Loucy (cell line): ENCODE measurements around the gene TRAF3IP1.

ENCODE experiments used
- H2AFZ ChIP-seq: fragments of 200-600 bp; sonication (generic); 2 replicates; pipeline ENCODE4 v1.6.0; 2016; ENCODE audit warnings: antibody characterized with exemption, mild to moderate bottlenecking, low read length, moderate library complexity
- H3F3A ChIP-seq: fragments of 200-600 bp; 2 replicates; pipeline ENCODE4 v1.6.0; 2016; ENCODE audit warnings: antibody characterized with exemption, low read depth, mild to moderate bottlenecking
- H3K27me3 ChIP-seq: fragments of 200-600 bp; sonication (generic); 2 replicates; pipeline ENCODE4 v1.6.1; 2014; ENCODE audit warnings: low read length, mild to moderate bottlenecking; ENCODE audit not compliant: insufficient read depth, poor library complexity, severe bottlenecking
- H3K36me3 ChIP-seq: fragments of 200-600 bp; sonication (generic); 2 replicates; pipeline ENCODE4 v1.6.1; 2016; ENCODE audit warnings: low read length; ENCODE audit not compliant: insufficient read depth
- H3K4me1 ChIP-seq: fragments of 200-600 bp; sonication (generic); 2 replicates; pipeline ENCODE4 v1.5.1; 2014; ENCODE audit warnings: low read length, mild to moderate bottlenecking; ENCODE audit not compliant: insufficient read depth, poor library complexity, severe bottlenecking
- H3K4me2 ChIP-seq: fragments of 200-600 bp; sonication (generic); 2 replicates; pipeline ENCODE4 v1.6.0; 2014; ENCODE audit warnings: antibody characterized with exemption, low read length, low read depth, mild to moderate bottlenecking; ENCODE audit not compliant: poor library complexity, severe bottlenecking
- H3K4me3 ChIP-seq: fragments of 200-600 bp; sonication (generic); 2 replicates; pipeline ENCODE4 v1.5.1; 2014; ENCODE audit warnings: low read length, mild to moderate bottlenecking, mixed read lengths; ENCODE audit not compliant: poor library complexity, severe bottlenecking
- H3K79me2 ChIP-seq: fragments of 200-600 bp; sonication (generic); 2 replicates; pipeline ENCODE4 v1.6.1; 2014; ENCODE audit warnings: low read length; ENCODE audit not compliant: insufficient read depth
- H3K9ac ChIP-seq: fragments of 200-600 bp; sonication (generic); 2 replicates; pipeline ENCODE4 v1.6.0; 2014; ENCODE audit warnings: mild to moderate bottlenecking, low read depth, low read length, moderate library complexity; ENCODE audit not compliant: poor library complexity, severe bottlenecking
- H3K9me2 ChIP-seq: fragments of 200-600 bp; sonication (generic); replicated peaks from 2 replicates; pipeline ENCODE4 v1.6.1; 2016; ENCODE audit warnings: low read depth, low read length, mixed read lengths
- H3K9me3 ChIP-seq: fragments of 200-600 bp; sonication (generic); 2 replicates; pipeline ENCODE4 v1.6.1; 2014; ENCODE audit warnings: mild to moderate bottlenecking, antibody characterized with exemption, low read length, low read depth; ENCODE audit not compliant: insufficient read depth
- H4K20me1 ChIP-seq: fragments of 200-600 bp; sonication (generic); 2 replicates; pipeline ENCODE4 v1.6.0; 2014; ENCODE audit warnings: antibody characterized with exemption, low read length, mild to moderate bottlenecking; ENCODE audit not compliant: insufficient read depth, poor library complexity, severe bottlenecking
- EZH2phosphoT487 ChIP-seq: fragments of 200-600 bp; IDR thresholded peaks from 2 replicates; pipeline ENCODE4 v1.6.1; 2018; ENCODE audit warnings: antibody characterized with exemption, mild to moderate bottlenecking, moderate library complexity, borderline replicate concordance
- TF ChIP-seq, protein P1 (sequence below): fragments of 200-600 bp; sonication (generic); conservative IDR thresholded peaks from 2 replicates; pipeline ENCODE4 v1.5.1; 2014; ENCODE audit warnings: mild to moderate bottlenecking, antibody characterized with exemption, low read length

TRAF3IP1 gene

DNA sequence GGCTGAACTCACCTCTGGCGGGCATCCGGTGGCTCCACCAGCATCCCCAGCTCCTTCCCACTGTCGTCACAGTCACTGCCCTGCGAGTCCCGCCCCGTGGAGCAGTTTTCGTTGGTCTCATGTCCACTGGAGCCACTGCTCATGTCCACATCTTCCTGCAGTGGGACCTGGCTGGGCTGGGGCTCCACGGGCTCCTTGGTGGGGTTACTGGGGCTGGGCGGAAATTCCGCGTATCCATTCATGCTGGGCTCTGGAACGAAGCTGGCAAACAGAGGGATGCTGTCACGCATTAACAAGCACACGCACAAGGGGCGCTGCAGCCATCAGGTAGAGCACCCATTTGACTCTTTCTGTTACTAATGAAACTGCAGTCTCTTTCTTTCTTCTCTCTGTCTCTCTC, 42.6 kb upstream of the TRAF3IP1 start:
- H3K36me3 ChIP-seq: peaks cover 43% of the 10 kb centered on the region

DNA sequence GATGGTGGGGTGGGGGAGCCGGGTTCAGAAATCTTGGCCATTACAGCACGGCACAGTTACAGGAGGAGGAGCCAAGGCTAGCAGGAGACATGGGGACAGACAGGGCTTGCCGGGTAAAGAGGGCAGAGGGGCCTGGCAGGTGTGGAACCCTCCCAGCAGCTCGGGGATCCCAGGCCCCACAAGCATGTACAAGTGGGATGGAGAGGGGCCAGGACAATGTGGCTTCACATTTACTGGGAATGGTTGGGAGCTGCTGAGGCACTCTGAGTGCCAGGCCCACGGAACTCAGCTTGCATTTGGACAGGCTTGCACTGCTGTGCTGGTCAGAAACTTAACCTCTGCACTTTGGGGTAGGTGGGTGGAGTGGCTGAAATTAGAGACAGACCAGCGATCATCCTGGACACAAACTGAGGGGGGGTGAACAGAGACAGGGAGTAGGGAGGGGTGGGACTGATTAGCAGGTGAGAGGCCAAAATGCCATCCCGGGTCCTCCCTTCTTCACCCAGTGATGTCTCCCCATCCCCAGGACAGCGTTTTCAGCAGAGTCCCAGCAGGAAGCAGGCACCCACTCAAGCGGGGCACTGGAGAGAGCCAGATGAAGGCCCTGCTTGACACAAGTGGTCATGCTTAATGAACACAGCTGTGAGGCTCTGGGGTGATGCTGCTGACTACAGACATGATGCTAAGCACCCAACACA, 41.5 kb upstream of the TRAF3IP1 start:
- no peaks in the 10 kb centered on the region for H3K9me2 ChIP-seq
- no peak overlapping the region for H3K9ac ChIP-seq
- TF ChIP-seq, protein P1, sequence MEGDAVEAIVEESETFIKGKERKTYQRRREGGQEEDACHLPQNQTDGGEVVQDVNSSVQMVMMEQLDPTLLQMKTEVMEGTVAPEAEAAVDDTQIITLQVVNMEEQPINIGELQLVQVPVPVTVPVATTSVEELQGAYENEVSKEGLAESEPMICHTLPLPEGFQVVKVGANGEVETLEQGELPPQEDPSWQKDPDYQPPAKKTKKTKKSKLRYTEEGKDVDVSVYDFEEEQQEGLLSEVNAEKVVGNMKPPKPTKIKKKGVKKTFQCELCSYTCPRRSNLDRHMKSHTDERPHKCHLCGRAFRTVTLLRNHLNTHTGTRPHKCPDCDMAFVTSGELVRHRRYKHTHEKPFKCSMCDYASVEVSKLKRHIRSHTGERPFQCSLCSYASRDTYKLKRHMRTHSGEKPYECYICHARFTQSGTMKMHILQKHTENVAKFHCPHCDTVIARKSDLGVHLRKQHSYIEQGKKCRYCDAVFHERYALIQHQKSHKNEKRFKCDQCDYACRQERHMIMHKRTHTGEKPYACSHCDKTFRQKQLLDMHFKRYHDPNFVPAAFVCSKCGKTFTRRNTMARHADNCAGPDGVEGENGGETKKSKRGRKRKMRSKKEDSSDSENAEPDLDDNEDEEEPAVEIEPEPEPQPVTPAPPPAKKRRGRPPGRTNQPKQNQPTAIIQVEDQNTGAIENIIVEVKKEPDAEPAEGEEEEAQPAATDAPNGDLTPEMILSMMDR: no peak
- no peak for TF ChIP-seq EZH2phosphoT487
- no peaks in the 10 kb centered on the region for H3K27me3 ChIP-seq
- H3K9me3 ChIP-seq: no peaks in the 10 kb centered on the region
- no peaks in the 10 kb centered on the region for H3F3A ChIP-seq
- H3K36me3 ChIP-seq: peaks cover 37% of the 10 kb centered on the region; the same call in 1 of the 2 replicates
- H3K4me2 ChIP-seq: no peak overlapping the region
- H3K79me2 ChIP-seq: peaks cover 51% of the 10 kb centered on the region; the same call in 1 of the 2 replicates
- H3K4me1 ChIP-seq: peaks cover 26% of the 10 kb centered on the region
- H4K20me1 ChIP-seq: peaks cover 13% of the 10 kb centered on the region
- H2AFZ ChIP-seq: no peak overlapping the region
- no peak overlapping the region for H3K4me3 ChIP-seq

More for the DNA sequence above, 42.6 kb upstream of the TRAF3IP1 start:
- H3K4me1 ChIP-seq: peaks cover 15% of the 10 kb centered on the region
- peaks cover 6% of the 10 kb centered on the region for H4K20me1 ChIP-seq
- H3K4me2 ChIP-seq: no peak overlapping the region
- H2AFZ ChIP-seq: no peak overlapping the region
- TF ChIP-seq, protein P1: no peak; the same call in 1 of the 2 replicates
- no peak for TF ChIP-seq EZH2phosphoT487
- no peaks in the 10 kb centered on the region for H3K27me3 ChIP-seq
- H3F3A ChIP-seq: no peaks in the 10 kb centered on the region
- no peaks in the 10 kb centered on the region for H3K9me3 ChIP-seq
- no peaks in the 10 kb centered on the region for H3K9me2 ChIP-seq
- H3K79me2 ChIP-seq: peaks cover 40% of the 10 kb centered on the region; the same call in 1 of the 2 replicates
- no peak overlapping the region for H3K4me3 ChIP-seq
- no peak overlapping the region for H3K9ac ChIP-seq

DNA sequence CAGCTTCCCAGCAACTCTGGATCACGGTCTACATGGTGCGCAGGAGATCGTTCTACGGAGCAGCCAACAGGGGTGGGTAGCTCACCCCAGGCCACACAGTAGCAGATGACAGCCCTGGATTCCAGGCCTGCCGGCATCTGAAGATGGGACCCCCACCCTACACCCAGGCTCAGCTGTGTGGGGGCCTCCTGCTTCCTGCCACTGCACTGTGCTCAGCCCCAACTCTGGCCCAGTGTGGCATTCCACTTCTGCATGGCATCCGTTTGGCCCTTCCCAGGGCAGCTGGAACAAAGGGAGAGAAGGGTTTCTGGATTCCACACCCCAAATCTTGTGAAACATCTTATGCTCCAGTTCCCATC, 41.0 kb upstream of the TRAF3IP1 start:
- Histone ChIP-seq H3K4me3 (no peak overlapping the region), H3F3A (no peaks in the 10 kb centered on the region), H3K9me3 (no peaks in the 10 kb centered on the region), H2AFZ (no peak overlapping the region), H3K79me2 (peaks cover 54% of the 10 kb centered on the region), H3K9ac (no peak overlapping the region), H3K36me3 (peaks cover 31% of the 10 kb centered on the region; the same call in 1 of the 2 replicates), H3K4me2 (no peak overlapping the region), H3K9me2 (no peaks in the 10 kb centered on the region), H3K4me1 (peaks cover 29% of the 10 kb centered on the region), H3K27me3 (no peaks in the 10 kb centered on the region), H4K20me1 (peaks cover 13% of the 10 kb centered on the region)
- TF ChIP-seq, protein P1: no peak
- TF ChIP-seq EZH2phosphoT487: no peak
